CD4-positive, alpha-beta T cell (primary cell): ENCODE data around the gene RPS6KA2. TPM values are rescaled to one million over a fixed set of nuclear protein-coding genes. Genes with fewer than 3 reads are reported as not detected.

Experiments used
- ATAC-seq: fragments of 200-7000 bp; cut with Tn5 transposase; one replicate; pipeline ENCODE4 v1.10.0; 2022; ENCODE audit warnings: mild to moderate bottlenecking; ENCODE audit not compliant: poor library complexity
- CTCF ChIA-PET: fragments of 350-600 bp; sonication (Branson Sonifier 250); formaldehyde crosslinking; loops from one replicate; lab custom pipeline; 2021; ENCODE audit warnings: antibody characterized with exemption, inconsistent platforms; lab: Charles Lee
- POLR2A ChIA-PET: fragments of 350-600 bp; sonication (Branson Sonifier 250); formaldehyde crosslinking; loops from one replicate; lab custom pipeline; 2021; ENCODE audit warnings: antibody characterized with exemption, inconsistent platforms; lab: Charles Lee
- DNase-seq, 14 experiments: peaks; one replicate each; pipeline ENCODE4 v3.0.0-alpha.2; 2013 to 2020; ENCODE audit warnings: mixed read lengths in 2 of 14
- H3K27ac ChIP-seq, 2 donors: one replicate each; pipeline versions ENCODE4 v1.5.1 to v1.7.0; 2013; ENCODE audit warnings: low read length in 2 of 2, low read depth in 1 of 2, mild to moderate bottlenecking in 1 of 2
- H3K27me3 ChIP-seq, 2 experiments: 1 replicate in 1 of 2; 2 replicates in 1 of 2; pipeline versions ENCODE4 v1.6.1 to v1.7.0; 2013; ENCODE audit warnings: low read length in 2 of 2, control low read depth in 1 of 2, mild to moderate bottlenecking in 1 of 2, moderate library complexity in 1 of 2; ENCODE audit not compliant: insufficient read depth in 2 of 2, control insufficient read depth in 1 of 2
- H3K36me3 ChIP-seq: one replicate; pipeline ENCODE4 v1.6.1; 2013; ENCODE audit warnings: low read length, control low read depth; ENCODE audit not compliant: insufficient read depth
- H3K4me1 ChIP-seq: one replicate; pipeline ENCODE4 v1.6.1; 2013; ENCODE audit warnings: low read length, control low read depth; ENCODE audit not compliant: insufficient read depth
- H3K4me3 ChIP-seq: one replicate; pipeline ENCODE4 v1.5.1; 2013; ENCODE audit warnings: mild to moderate bottlenecking, low read length, moderate library complexity
- H3K9me3 ChIP-seq, 2 experiments: 1 replicate in 1 of 2; 2 replicates in 1 of 2; pipeline versions ENCODE4 v1.6.1 to v1.7.0; 2013; ENCODE audit warnings: low read length in 2 of 2, mild to moderate bottlenecking in 2 of 2, control low read depth in 1 of 2, moderate library complexity in 1 of 2; ENCODE audit not compliant: control insufficient read depth in 1 of 2, insufficient read depth in 1 of 2
- H3K27ac Mint-ChIP-seq: one replicate; pipeline ENCODE4 v1.8.0; 2020; ENCODE audit warnings: mixed read lengths
- H3K27me3 Mint-ChIP-seq: one replicate; pipeline ENCODE4 v1.8.0; 2021; ENCODE audit warnings: mixed read lengths
- H3K36me3 Mint-ChIP-seq: one replicate; pipeline ENCODE4 v1.8.0; 2021; ENCODE audit warnings: low read depth, mixed read lengths
- H3K4me1 Mint-ChIP-seq: one replicate; pipeline ENCODE4 v1.8.0; 2021; ENCODE audit warnings: low read depth, mixed read lengths
- H3K4me3 Mint-ChIP-seq: one replicate; pipeline ENCODE4 v1.8.0; 2020; ENCODE audit warnings: mild to moderate bottlenecking, mixed read lengths
- H3K9me3 Mint-ChIP-seq: one replicate; pipeline ENCODE4 v1.8.0; 2020; ENCODE audit warnings: mixed read lengths
- intact Hi-C, 2 experiments: fragments of 100-400 bp; cut with DNase I in 1 of 2; cut with micrococcal nuclease in 1 of 2; formaldehyde crosslinking; loops; one replicate each; pipeline versions ENCODE4 v1.15.1 to v1.9.0; 2023 to 2025; cut with DNase I, micrococcal nuclease
- total RNA-seq, 174 experiments: library from RNA in 2 of 174; stranded (reverse) in 2 of 174; gene quantifications; one replicate each; pipeline ENCODE4 v1.2.3 and lab custom pipeline; 2021 to 2026
- TF ChIP-seq, protein P1 (sequence below): fragments of 200-600 bp; IDR thresholded peaks from one replicate; pipeline ENCODE4 v1.8.0; 2022; ENCODE audit warnings: antibody characterized with exemption, mild to moderate bottlenecking

RPS6KA2 gene
- total RNA-seq, 2 experiments from 2014 or later: 5.6 to 6.2 TPM

DNA sequence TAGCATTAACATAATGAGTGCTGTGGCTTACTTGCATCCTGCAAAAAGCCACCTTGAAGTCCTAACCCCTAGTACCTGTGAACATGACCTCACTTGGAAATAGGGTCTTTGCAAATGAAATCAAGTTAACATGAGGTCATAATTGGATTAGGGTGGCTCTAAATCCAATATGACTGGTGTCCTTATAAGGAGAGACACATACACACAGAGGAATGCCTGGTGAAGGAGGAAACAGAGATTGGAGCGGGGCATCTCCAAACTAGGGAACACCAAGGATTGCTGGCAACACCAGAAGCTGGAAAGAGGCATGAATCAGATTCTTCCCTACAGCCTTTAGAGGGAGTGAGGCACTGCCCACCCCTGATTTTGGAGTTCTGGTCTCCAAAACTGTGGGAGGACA, 17.6 kb upstream of the RPS6KA2 start:
- Histone ChIP-seq H3K27me3 (peaks cover 3 to 5% of the 10 kb centered on the region in 2 experiments), H3K4me3 (no peak overlapping the region), H3K4me1 (peaks cover 4% of the 10 kb centered on the region), H3K9me3 (peaks cover 2 to 15% of the 10 kb centered on the region in 2 experiments), H3K36me3 (no peaks in the 10 kb centered on the region), H3K27ac (no peak overlapping the region)
- no peak overlapping the region for H3K4me3 Mint-ChIP-seq
- TF ChIP-seq, protein P1, sequence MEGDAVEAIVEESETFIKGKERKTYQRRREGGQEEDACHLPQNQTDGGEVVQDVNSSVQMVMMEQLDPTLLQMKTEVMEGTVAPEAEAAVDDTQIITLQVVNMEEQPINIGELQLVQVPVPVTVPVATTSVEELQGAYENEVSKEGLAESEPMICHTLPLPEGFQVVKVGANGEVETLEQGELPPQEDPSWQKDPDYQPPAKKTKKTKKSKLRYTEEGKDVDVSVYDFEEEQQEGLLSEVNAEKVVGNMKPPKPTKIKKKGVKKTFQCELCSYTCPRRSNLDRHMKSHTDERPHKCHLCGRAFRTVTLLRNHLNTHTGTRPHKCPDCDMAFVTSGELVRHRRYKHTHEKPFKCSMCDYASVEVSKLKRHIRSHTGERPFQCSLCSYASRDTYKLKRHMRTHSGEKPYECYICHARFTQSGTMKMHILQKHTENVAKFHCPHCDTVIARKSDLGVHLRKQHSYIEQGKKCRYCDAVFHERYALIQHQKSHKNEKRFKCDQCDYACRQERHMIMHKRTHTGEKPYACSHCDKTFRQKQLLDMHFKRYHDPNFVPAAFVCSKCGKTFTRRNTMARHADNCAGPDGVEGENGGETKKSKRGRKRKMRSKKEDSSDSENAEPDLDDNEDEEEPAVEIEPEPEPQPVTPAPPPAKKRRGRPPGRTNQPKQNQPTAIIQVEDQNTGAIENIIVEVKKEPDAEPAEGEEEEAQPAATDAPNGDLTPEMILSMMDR: no peak
- no peaks in the 10 kb centered on the region for H3K36me3 Mint-ChIP-seq
- ChIA-PET CTCF (no interaction called here), POLR2A (no interaction called here)
- H3K4me1 Mint-ChIP-seq: peaks cover 10% of the 10 kb centered on the region
- peaks cover 13% of the 10 kb centered on the region for H3K27me3 Mint-ChIP-seq
- peaks cover 11% of the 10 kb centered on the region for H3K9me3 Mint-ChIP-seq
- ATAC-seq: no peak
- no peak overlapping the region for H3K27ac Mint-ChIP-seq
- no peak for DNase-seq
- intact Hi-C loops: no loop called here

DNA sequence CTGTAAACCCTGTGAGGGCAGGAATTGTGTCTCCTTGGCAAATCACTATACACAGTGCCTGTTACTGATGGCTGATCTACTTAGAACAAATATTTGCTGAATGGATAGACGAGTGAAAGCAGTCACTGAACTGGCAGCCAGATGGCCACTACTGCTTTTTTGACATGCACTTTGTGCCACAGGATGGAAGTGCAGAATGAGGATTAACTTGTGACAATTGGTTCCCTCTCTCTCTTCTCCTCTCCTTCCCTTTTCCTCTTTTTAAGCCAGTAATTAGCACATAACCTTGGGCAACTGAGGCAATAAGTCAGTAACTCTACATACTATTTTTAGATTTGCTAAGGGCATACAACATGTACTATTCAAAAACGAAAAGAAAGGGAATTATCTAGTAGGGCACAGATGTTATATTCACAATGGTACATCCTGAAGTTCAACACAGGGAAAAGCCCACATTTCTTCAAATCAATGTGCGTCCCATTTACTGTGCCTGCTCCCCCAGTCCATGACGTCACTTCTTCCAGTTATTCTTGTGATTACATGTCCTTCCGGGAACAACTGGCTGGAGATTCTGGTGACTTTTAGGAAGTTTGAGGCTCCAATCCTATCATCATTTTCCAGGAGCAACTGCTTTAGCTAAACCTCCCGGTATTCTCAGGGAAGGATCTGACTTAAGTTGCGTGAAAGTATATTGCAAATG, 17.0 kb upstream of the RPS6KA2 start:
- Histone ChIP-seq H3K27me3 (peaks cover 9 to 11% of the 10 kb centered on the region in 2 experiments), H3K36me3 (no peaks in the 10 kb centered on the region), H3K4me3 (no peak overlapping the region), H3K27ac (no peak overlapping the region), H3K4me1 (peaks cover 4% of the 10 kb centered on the region), H3K9me3 (peaks cover 2 to 15% of the 10 kb centered on the region in 2 experiments)
- Mint-ChIP-seq H3K4me3 (no peak overlapping the region), H3K4me1 (peaks cover 12% of the 10 kb centered on the region), H3K36me3 (no peaks in the 10 kb centered on the region), H3K27ac (no peak overlapping the region), H3K9me3 (peaks cover 11% of the 10 kb centered on the region), H3K27me3 (peaks cover 19% of the 10 kb centered on the region)
- intact Hi-C loops: no loop called here
- DNase-seq (no peak), ATAC-seq (no peak)
- TF ChIP-seq, protein P1: no peak
- ChIA-PET CTCF (no interaction called here), POLR2A (no interaction called here)

DNA sequence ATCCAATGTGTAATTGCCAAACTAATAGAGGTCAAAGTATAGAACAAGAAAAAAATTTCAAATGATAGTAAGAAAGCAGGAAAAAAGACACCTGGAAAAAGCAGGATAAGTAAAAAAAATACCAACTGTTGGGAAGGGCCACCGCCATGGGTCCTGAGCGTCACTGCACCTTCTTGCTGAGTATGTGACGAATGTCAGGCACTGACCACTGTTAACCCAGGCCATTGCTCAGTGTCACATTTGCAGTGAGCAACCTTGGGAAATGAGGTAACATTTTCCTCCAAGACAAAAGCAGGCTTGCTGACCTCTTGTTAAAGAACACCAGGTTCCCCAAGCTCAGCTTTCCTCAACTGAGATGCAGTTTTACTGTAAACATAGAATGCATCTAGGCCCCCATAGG, 15.6 kb upstream of the RPS6KA2 start:
- peaks cover 11% of the 10 kb centered on the region for H3K9me3 Mint-ChIP-seq
- peaks cover 19 to 20% of the 10 kb centered on the region in 2 experiments for H3K27me3 ChIP-seq
- no peaks in the 10 kb centered on the region for H3K36me3 Mint-ChIP-seq
- H3K4me3 ChIP-seq: no peak overlapping the region
- TF ChIP-seq, protein P1: no peak
- ChIA-PET POLR2A (no interaction called here), CTCF (interaction anchor here (0.9 kb wide), 1 partner anchor 13 kb away, joined by 3 read pairs; no protein-coding TSS in a partner anchor)
- intact Hi-C loops: no loop called here
- no peaks in the 10 kb centered on the region for H3K36me3 ChIP-seq
- ATAC-seq (no peak), DNase-seq (no peak)
- no peak overlapping the region for H3K4me3 Mint-ChIP-seq
- peaks cover 2 to 15% of the 10 kb centered on the region in 2 experiments for H3K9me3 ChIP-seq
- H3K27ac ChIP-seq: no peak overlapping the region
- H3K4me1 ChIP-seq: peaks cover 4% of the 10 kb centered on the region
- H3K4me1 Mint-ChIP-seq: peaks cover 12% of the 10 kb centered on the region
- H3K27ac Mint-ChIP-seq: no peak overlapping the region
- peaks cover 30% of the 10 kb centered on the region for H3K27me3 Mint-ChIP-seq
